SJSA1 (cell line): ENCODE data around the gene LCE2C. TPM values are rescaled to one million over a fixed set of nuclear protein-coding genes. Genes with fewer than 3 reads are reported as not detected.
"Not testable (repeated sequence)": the region's sequence is repeated elsewhere in the genome, so short reads cannot be mapped to it uniquely, and the experiment has no call there.

ENCODE experiments used
- DNase-seq, 2 experiments: peaks; one replicate each; pipeline ENCODE4 v3.0.0-alpha.2; 2015 to 2020; ENCODE audit warnings: low spot score in 2 of 2, low read depth in 1 of 2
- H3K27ac ChIP-seq: fragments of 250-450 bp; sonication (Bioruptor Pico); 2 replicates; pipeline ENCODE4 v1.5.1; 2020; ENCODE audit warnings: mild to moderate bottlenecking, moderate library complexity
- H3K27me3 ChIP-seq: fragments of 250-450 bp; sonication (Bioruptor Pico); replicated peaks from 2 replicates; pipeline ENCODE4 v1.5.1; 2020; ENCODE audit warnings: mild to moderate bottlenecking, moderate library complexity
- H3K36me3 ChIP-seq: fragments of 250-450 bp; sonication (Bioruptor Pico); 2 replicates; pipeline ENCODE4 v1.5.1; 2020; ENCODE audit warnings: mild to moderate bottlenecking
- H3K4me1 ChIP-seq: fragments of 250-450 bp; sonication (Bioruptor Pico); replicated peaks from 2 replicates; pipeline ENCODE4 v1.6.1; 2021; ENCODE audit warnings: mild to moderate bottlenecking
- H3K4me3 ChIP-seq: fragments of 250-450 bp; sonication (Bioruptor Pico); 2 replicates; pipeline ENCODE4 v1.5.1; 2020; ENCODE audit warnings: mild to moderate bottlenecking
- H3K9me3 ChIP-seq: fragments of 250-450 bp; sonication (Bioruptor Pico); replicated peaks from 2 replicates; pipeline ENCODE4 v1.5.1; 2020; ENCODE audit warnings: mild to moderate bottlenecking
- total RNA-seq: library from RNA; depleted of rRNA; stranded (reverse); fragments of >200 nt; shearing (Covaris generic); gene quantifications from 2 replicates; pipeline ENCODE4 v1.2.3, GENCODE V29; 2014; rRNA removed

LCE2C gene
- total RNA-seq, 1 experiment from 2014 or later, result not detected

DNA sequence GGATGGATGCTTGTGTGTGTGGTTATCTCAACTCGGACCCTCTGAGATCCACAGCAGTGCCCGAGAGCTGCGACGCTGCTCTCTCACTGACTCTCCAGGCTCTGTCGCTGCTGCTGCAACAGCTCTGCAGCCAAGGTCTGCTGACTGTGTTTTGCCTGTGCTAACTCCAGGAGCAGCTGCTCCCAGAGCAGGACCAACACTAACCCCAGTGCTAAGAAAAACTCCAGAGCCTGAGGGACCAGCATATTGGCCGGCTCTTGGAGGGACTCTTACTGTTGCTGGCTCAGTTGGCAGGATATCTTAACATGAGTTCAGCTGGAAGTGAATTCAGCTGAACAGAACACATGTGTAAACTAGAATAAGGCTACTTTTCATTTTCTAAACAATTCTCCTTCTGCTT is 4.4 kb downstream of the LCE2C start:
- H3K36me3 ChIP-seq, result no peaks in the 10 kb centered on the region
- H3K4me3 ChIP-seq, result no peak overlapping the region
- H3K9me3 ChIP-seq, result no peaks in the 10 kb centered on the region
- no peak overlapping the region for H3K27ac ChIP-seq
- peaks cover 21% of the 10 kb centered on the region for H3K27me3 ChIP-seq
- no peaks in the 10 kb centered on the region for H3K4me1 ChIP-seq
- no peak for DNase-seq

DNA sequence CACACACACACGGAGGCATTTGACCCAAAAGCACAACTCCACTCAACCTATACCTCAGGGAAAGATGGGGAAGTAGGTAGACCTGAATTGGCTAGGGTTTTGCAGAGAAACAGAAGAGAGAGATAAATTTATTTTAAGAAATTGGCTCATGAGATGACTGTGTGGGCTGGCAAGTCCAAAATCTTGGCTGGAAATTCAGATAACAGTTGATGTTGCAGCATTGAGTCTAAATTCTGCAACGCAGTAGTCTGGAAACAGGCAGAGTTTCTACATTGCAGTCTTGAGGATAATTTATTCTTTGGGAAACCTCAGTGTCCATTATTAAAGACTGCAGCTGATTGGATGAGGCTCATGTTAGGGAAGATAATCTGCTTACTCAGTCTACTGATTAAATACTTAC is 6.5 kb downstream of the LCE2C start:
- no peak overlapping the region for H3K4me3 ChIP-seq
- no peaks in the 10 kb centered on the region for H3K4me1 ChIP-seq
- H3K36me3 ChIP-seq, result no peaks in the 10 kb centered on the region
- DNase-seq, result no peak
- H3K27ac ChIP-seq, result no peak overlapping the region
- no peaks in the 10 kb centered on the region for H3K9me3 ChIP-seq
- H3K27me3 ChIP-seq, result peaks cover 21% of the 10 kb centered on the region

DNA sequence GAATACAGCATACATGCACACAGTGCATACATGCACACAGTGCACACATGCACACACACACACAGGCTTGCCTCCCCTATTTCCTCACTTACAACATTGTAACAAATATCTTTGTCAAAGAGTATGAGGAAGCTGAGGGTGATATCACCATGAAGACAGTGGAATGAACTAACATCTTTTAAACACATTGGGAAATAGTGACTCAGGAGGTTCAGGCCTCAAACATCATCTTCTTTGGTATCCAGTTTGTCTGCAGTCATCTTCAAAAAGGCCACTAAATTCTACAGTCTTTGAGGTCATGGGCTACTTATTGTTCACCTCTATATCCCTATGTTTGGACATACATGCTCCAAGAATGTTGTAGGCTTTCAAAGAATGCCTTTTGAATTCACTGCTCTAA is 8.8 kb downstream of the LCE2C start:
- Histone ChIP-seq H3K36me3 (no peaks in the 10 kb centered on the region), H3K9me3 (no peaks in the 10 kb centered on the region), H3K27me3 (peaks cover 9% of the 10 kb centered on the region), H3K4me3 (no peak overlapping the region), H3K4me1 (no peaks in the 10 kb centered on the region), H3K27ac (no peak overlapping the region)
- DNase-seq, result no peak

DNA sequence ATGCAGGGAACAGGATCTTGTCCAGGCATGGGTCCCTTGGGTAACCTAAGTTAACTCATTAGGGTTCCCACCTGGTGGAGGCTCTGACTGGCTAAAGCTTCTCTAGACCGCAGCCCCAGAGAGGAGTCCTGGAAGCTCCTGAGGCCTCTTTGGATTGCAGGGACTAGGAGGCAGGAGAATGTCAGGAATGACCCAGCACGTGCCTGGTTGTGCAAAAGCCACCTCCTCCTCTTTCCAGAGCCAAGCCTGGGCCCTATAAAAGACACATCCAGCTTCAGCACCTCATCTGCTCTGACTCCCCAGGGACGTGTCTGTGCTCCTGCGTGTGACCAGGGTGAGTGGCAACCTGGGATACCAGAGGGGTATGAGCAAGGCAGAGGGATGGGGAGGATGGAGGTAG is 10.7 kb downstream of the LCE2C start, which contains the start of gene LCE2B:
Gene LCE2B, plus strand, starts transcription at position 301 of the 400 bp plus-strand sequence. CDS start 721 bp downstream, outside the sequence.
- not testable (repeated sequence) for H3K4me1 ChIP-seq, H3K9me3 ChIP-seq, H3K27me3 ChIP-seq, H3K36me3 ChIP-seq, H3K27ac ChIP-seq, DNase-seq, H3K4me3 ChIP-seq

DNA sequence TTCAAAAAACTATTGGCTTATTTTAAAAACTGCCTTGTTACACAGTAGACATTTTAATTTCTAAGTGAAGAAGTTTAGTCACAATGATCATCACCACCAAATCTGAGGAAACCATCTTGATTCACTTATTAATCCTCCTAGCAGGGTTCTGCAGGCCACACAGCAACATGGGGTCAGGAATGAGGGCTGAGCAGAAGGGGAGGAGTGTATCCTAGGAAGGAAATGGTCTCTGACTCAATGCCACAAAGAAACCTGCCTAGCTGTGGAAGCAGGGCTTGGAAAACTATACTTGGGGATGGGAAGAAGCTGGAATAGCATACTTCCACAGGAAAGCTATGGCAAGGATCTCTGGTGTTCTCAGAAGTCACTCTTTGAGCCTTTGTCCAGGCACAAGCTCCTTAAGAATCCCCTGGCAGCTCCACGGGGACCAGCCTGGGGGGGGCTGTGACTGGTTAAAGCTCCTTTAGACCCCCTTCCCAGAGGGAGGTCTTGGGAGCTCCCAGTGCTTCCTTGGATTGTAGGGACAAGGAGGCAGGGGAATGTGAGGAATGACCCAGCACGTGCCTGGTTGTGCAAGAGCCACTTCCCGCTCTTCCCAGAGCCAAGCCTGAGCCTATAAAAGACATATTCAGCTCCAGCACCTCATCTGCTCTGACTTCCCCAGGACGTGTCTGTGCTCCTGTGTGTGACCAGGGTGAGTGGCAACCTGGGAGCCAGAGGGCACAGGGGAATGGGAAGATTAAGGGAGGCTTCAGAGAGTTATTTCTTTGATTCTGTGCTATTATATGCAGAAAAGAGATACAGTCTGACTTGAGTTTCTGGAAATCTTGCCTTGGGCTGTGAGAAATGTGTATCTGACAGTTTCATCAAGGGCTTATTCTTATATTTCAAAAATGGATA is 22.9 kb downstream of the LCE2C start, which contains the start of gene LCE2A:
Gene LCE2A, plus strand, starts transcription at position 645 of the 900 bp plus-strand sequence. CDS start 557 bp downstream, outside the sequence.
- H3K27ac ChIP-seq, result no peak within 1 kb of the TSS
- DNase-seq, result no peak

DNA sequence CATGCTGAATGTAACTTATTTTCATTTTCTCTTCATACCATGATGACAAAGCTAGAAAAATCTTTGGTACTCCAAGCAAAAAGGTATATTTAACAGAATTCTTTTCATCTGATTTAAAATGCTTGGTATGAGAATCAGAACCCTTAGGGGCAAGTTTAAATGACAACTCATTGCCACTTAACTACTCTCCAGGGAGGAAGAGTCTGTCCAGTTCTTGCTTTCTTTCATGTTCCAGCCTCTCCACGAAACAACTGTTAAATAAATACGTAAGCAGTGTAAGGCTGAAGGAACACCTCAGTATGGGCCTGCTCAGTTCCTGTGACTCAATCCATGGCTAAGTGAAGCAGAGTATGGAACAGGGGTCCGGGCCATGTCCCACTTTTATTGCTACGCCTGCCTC is 24.7 kb downstream of the LCE2C start:
- Histone ChIP-seq H3K27ac (no peak overlapping the region), H3K27me3 (no peaks in the 10 kb centered on the region), H3K36me3 (no peaks in the 10 kb centered on the region), H3K4me1 (no peaks in the 10 kb centered on the region), H3K9me3 (no peaks in the 10 kb centered on the region), H3K4me3 (no peak overlapping the region)
- DNase-seq, result no peak

More for the DNA sequence above, 22.9 kb downstream of the LCE2C start, which contains the start of gene LCE2A:
- no peaks in the 10 kb centered on the region for H3K27me3 ChIP-seq
- H3K36me3 ChIP-seq, result no peaks in the 10 kb centered on the region
- no peaks in the 10 kb centered on the region for H3K4me1 ChIP-seq
- H3K9me3 ChIP-seq, result no peaks in the 10 kb centered on the region
- no peak within 1 kb of the TSS for H3K4me3 ChIP-seq

DNA sequence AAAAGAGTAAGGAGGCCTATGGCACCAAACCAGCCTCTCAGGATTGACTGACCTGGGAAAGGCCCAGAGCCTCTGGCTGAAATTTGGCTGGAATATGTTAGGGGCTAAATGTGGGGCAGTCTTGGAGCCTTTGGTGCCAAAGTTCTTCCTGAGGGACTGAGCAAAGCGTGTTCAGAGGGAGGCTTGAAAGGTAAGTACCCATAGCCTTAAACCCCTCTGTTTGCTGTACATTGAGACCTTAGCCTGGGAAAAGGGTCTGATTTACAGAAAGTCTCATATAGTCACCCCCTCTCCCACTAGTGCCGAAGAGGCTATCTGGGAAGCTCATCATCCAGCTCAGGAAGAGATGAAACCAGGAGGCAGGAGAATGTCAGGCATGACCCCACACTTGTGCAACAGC is 32.8 kb downstream of the LCE2C start, which contains the start of gene LCE4A:
Gene LCE4A, plus strand, starts transcription at position 301 of the 400 bp plus-strand sequence. CDS start 916 bp downstream, outside the sequence.
- Histone ChIP-seq H3K9me3 (no peaks in the 10 kb centered on the region), H3K4me3 (no peak within 1 kb of the TSS), H3K36me3 (no peaks in the 10 kb centered on the region), H3K27me3 (peaks cover 4% of the 10 kb centered on the region; the same call in 1 of the 2 replicates), H3K27ac (no peak within 1 kb of the TSS), H3K4me1 (no peaks in the 10 kb centered on the region)
- DNase-seq, result no peak

DNA sequence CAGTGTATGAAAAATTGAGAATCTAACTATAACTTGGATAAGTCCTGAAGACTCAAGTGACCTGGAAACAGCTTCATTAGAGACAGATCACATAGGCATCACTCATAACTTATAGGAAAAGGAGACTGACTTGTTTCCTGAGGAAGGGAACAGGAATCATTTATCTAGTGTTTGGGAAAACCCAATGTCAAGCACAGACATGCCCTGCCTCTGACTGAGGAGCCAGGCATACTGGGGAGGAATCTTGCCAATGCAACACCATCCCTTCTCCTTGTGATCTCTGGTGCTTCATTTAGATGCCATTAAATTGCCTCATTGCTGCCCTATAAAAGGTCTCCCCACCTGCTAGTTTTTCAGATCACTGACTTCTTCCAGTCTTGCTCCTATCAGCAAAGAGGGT is 43.2 kb downstream of the LCE2C start:
- no peak for DNase-seq
- Histone ChIP-seq H3K4me1 (no peaks in the 10 kb centered on the region), H3K27ac (no peak overlapping the region), H3K36me3 (no peaks in the 10 kb centered on the region), H3K27me3 (no peaks in the 10 kb centered on the region), H3K4me3 (no peak overlapping the region), H3K9me3 (no peaks in the 10 kb centered on the region; the same call in 1 of the 2 replicates)

DNA sequence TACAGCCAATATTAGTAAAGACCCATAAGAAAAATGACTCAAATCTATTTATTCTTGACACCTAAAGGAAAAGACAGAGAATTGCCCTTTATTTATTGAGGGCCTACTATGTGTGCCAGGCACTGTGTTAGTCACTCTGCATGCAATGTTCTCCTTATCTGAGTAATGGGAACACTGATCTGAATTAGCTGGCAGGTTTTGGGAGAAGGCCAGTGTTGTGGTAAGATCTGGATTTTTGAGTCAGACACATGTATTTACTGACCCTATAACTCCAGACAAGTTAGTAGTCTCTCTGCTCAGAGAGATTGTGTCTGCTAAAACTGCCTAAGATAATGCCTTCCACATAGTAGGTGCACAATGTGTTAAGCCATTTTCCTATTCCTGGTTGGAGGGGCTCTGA is 50.2 kb downstream of the LCE2C start:
- Histone ChIP-seq H3K36me3 (no peaks in the 10 kb centered on the region), H3K9me3 (no peaks in the 10 kb centered on the region), H3K4me1 (no peaks in the 10 kb centered on the region), H3K27me3 (0 out of 2 replicates have a peak, but pooled peaks cover 4% of the 10 kb centered on the region), H3K27ac (no peak overlapping the region), H3K4me3 (no peak overlapping the region)
- no peak for DNase-seq

Other genes starting within 250 kb of the LCE2C start
- not detected in 2 replicates for gene LCE5A, start 164.5 kb upstream of the LCE2C start, total RNA-seq
- not detected in 2 replicates for gene CRCT1, start 160.8 kb upstream of the LCE2C start, total RNA-seq
- gene LCE3E, start 108.5 kb upstream of the LCE2C start, total RNA-seq, result not detected in 2 replicates
- gene LCE3D, start 94.8 kb upstream of the LCE2C start, total RNA-seq, result not detected in 2 replicates
- gene LCE3C, start 75.0 kb upstream of the LCE2C start, total RNA-seq, result not detected in 2 replicates
- not detected in 2 replicates for gene LCE3B, start 61.5 kb upstream of the LCE2C start, total RNA-seq
- gene LCE3A, start 52.2 kb upstream of the LCE2C start, total RNA-seq, result not detected in 2 replicates
- gene LCE2D, start 11.9 kb upstream of the LCE2C start, total RNA-seq, result not detected in 2 replicates
- not detected in 2 replicates for gene LCE2B, start 10.8 kb downstream of the LCE2C start, total RNA-seq
- not detected in 2 replicates for gene LCE2A, start 23.1 kb downstream of the LCE2C start, total RNA-seq
- not detected in 2 replicates for gene LCE4A, start 32.9 kb downstream of the LCE2C start, total RNA-seq
- not detected in 2 replicates for gene KPRP, start 82.7 kb downstream of the LCE2C start, total RNA-seq
- not detected in 2 replicates for gene LCE1F, start 99.9 kb downstream of the LCE2C start, total RNA-seq
- gene LCE1E, start 111.0 kb downstream of the LCE2C start, total RNA-seq, result not detected in 2 replicates
- gene LCE1D, start 121.4 kb downstream of the LCE2C start, total RNA-seq, result not detected in 2 replicates
- not detected in 2 replicates for gene LCE1C, start 131.4 kb downstream of the LCE2C start, total RNA-seq
- not detected in 2 replicates for gene LCE1B, start 136.7 kb downstream of the LCE2C start, total RNA-seq
- not detected in 2 replicates for gene LCE1A, start 152.2 kb downstream of the LCE2C start, total RNA-seq
- not detected in 2 replicates for gene LCE6A, start 167.6 kb downstream of the LCE2C start, total RNA-seq
- not detected in 2 replicates for gene LCE7A, start 184.7 kb downstream of the LCE2C start, total RNA-seq
- gene SMCP, start 203.0 kb downstream of the LCE2C start, total RNA-seq, result not detected in 2 replicates
- not detected in 2 replicates for gene IVL, start 233.3 kb downstream of the LCE2C start, total RNA-seq